ENCODE data around the gene AFG1L. TPM values are rescaled to one million over a fixed set of nuclear protein-coding genes. Genes with fewer than 3 reads are reported as not detected.

The AFG1L gene
- total and polyA plus RNA-seq, 12 donors: 2.5 to 13.5 (median 6.6) TPM

GRCh38 chr6:108563292-108563691, 268.4 kb downstream of the AFG1L start:
- Histone ChIP-seq H3K27me3 (no peaks in the 10 kb centered on the region), H3K4me3 (peak overlapping the region in 1 of 4 donors; percentile 93), H3K4me1 (replicated peaks in 1 of 2) (peaks cover 14 to 51% of the 10 kb centered on the region in 2 donors), H3K27ac (peak overlapping the region in 4 of 5 donors; percentile 51 to 100 (median 100)), H3K36me3 (replicated peaks in 1 of 2) (peaks cover 0 to 11% of the 10 kb centered on the region in 2 donors), H3K9me3 (replicated peaks in 1 of 3) (no peaks in the 10 kb centered on the region)
- DNase-seq: no peak
- intact Hi-C loops (cut with DNase I): no loop called here
- WGBS, 4 donors: 68 to 87% (median 83%) methylated on average over 8 of the region's 8 CpGs
- TF ChIP-seq POLR2A (IDR thresholded peaks at IDR 0.05) (no peak), CTCF (IDR thresholded peaks at IDR 0.05) (no peak)

GRCh38 chr6:108564178-108564577, 269.3 kb downstream of the AFG1L start:
- Histone ChIP-seq H3K36me3 (replicated peaks in 1 of 2) (peaks cover 0 to 11% of the 10 kb centered on the region in 2 donors), H3K4me3 (peak overlapping the region in 1 of 4 donors; percentile 35), H3K9me3 (replicated peaks in 1 of 3) (no peaks in the 10 kb centered on the region), H3K4me1 (replicated peaks in 1 of 2) (peaks cover 14 to 60% of the 10 kb centered on the region in 2 donors), H3K27me3 (no peaks in the 10 kb centered on the region), H3K27ac (peak overlapping the region in 4 of 5 donors; percentile 5 to 99 (median 36))
- 39 to 49% (median 46%) methylated on average over 3 of the region's 3 CpGs for WGBS, 4 donors
- no peak for TF ChIP-seq CTCF (IDR thresholded peaks at IDR 0.05)
- no peak for TF ChIP-seq POLR2A (IDR thresholded peaks at IDR 0.05)
- no peak for DNase-seq
- intact Hi-C loops (cut with DNase I): no loop called here

GRCh38 chr6:108565091-108565766, 270.4 kb downstream of the AFG1L start:
- peaks cover 0 to 15% of the 10 kb centered on the region in 2 donors for H3K36me3 ChIP-seq (replicated peaks in 1 of 2)
- intact Hi-C loops (cut with DNase I): loop anchor here in 1 of 2 donors (5.0 kb wide), 1 partner anchor 217 kb away; no protein-coding TSS in a partner anchor
- peak overlapping the region; percentile 5 to 99 (median 59) for H3K27ac ChIP-seq
- no peaks in the 10 kb centered on the region for H3K9me3 ChIP-seq (replicated peaks in 1 of 3)
- peaks cover 14 to 62% of the 10 kb centered on the region in 2 donors for H3K4me1 ChIP-seq (replicated peaks in 1 of 2)
- H3K4me3 ChIP-seq: peak overlapping the region in 1 of 4 donors; percentile 35
- DNase-seq: no peak
- TF ChIP-seq CTCF (IDR thresholded peaks at IDR 0.05): no peak
- no peak for TF ChIP-seq POLR2A (IDR thresholded peaks at IDR 0.05)
- no peaks in the 10 kb centered on the region for H3K27me3 ChIP-seq
- 42 to 59% (median 48%) methylated on average over 4 of the region's 4 CpGs for WGBS, 4 donors

GRCh38 chr6:108565893-108566292, 271.0 kb downstream of the AFG1L start:
- TF ChIP-seq CTCF (IDR thresholded peaks at IDR 0.05) (peak in 4 of 6 experiments; percentile 30 to 51 (median 45)), POLR2A (IDR thresholded peaks at IDR 0.05) (no peak)
- peaks cover 0 to 21% of the 10 kb centered on the region in 2 donors for H3K36me3 ChIP-seq (replicated peaks in 1 of 2)
- peak in 6 of 7 donors; percentile 65 to 86 (median 80) for DNase-seq
- peaks cover 14 to 62% of the 10 kb centered on the region in 2 donors for H3K4me1 ChIP-seq (replicated peaks in 1 of 2)
- H3K9me3 ChIP-seq (replicated peaks in 1 of 3): no peaks in the 10 kb centered on the region
- WGBS, 4 donors: 0 to 6% (median 2%) methylated on average over 4 of the region's 4 CpGs
- H3K4me3 ChIP-seq: no peak overlapping the region
- no peaks in the 10 kb centered on the region for H3K27me3 ChIP-seq
- intact Hi-C loops (cut with DNase I): loop anchor here in 1 of 2 donors (5.0 kb wide), 1 partner anchor 216 kb away; no protein-coding TSS in a partner anchor
- peak overlapping the region; percentile 2 to 99 (median 59) for H3K27ac ChIP-seq

Data from adrenal gland (tissue), 12 donors.